GM18520 (cell line): ENCODE measurements around the gene CISD1.
A peak's percentile ranks its signal among the peaks of the same experiment; 100 is the strongest.

Source experiments
- ATAC-seq: cut with Tn5 transposase; IDR thresholded peaks from one replicate; pipeline ENCODE4 v1.9.1; 2021; ENCODE audit not compliant: unreplicated experiment

CISD1 gene

GRCh38 chr10:58265249-58265648 lies 3.7 kb upstream of the CISD1 start:
- ATAC-seq = no peak

GRCh38 chr10:58266003-58266825 lies 2.7 kb upstream of the CISD1 start:
- ATAC-seq = peak; percentile 22

DNA sequence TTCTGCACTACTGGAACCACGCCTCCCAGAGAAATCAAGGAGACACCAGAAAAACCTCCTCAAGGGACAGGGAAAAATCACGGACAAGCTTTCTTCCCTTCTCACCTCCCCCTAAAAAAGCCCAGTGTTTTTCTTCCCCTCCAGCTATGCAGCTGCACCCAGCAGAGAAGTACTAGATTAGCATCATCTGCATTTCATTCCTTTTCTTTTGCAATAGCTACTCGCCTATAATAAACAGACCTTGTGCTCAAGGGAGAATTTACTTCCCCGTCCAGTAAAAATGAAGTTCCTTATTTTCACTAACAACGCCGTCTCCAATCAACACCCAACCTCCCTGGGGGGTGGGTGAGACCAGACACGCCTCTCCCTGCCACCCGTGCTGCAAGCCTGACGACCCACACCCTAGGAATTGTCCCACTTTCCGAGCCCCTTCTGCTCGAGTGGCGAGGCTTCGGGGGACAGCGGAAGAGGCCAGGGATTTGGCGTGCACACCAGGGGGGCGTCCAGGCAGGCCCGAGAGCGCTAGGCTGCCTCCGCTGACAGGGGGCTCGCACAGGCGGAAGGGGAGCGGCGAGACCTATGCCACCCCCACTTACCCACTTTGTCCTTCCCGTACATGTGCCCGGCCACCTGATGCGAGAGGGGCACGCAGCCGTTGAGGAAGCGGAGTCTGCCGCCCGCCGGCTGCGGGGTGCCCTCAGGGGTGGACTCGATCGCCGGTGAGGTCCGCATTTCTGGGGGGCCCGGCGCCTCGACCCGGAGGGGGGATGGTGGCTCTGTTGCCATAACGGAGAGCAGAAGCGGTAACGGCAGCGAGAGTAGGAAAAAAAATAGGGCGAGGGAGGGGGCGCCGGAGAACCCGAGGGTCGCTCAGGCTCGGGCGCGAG lies 1.9 kb upstream of the CISD1 start:
- no peak for ATAC-seq

GRCh38 chr10:58267713-58268453 lies 1.1 kb upstream of the CISD1 start, which contains the start of gene IPMK:
Gene IPMK, minus strand, starts transcription at chr10:58267894. Its CDS starts 283 bp downstream, at chr10:58267611.
- peak; percentile 50 for ATAC-seq

- no peak for ATAC-seq
Observed at GRCh38 chr10:58268454-58268945, 462 bp upstream of the CISD1 start.

DNA sequence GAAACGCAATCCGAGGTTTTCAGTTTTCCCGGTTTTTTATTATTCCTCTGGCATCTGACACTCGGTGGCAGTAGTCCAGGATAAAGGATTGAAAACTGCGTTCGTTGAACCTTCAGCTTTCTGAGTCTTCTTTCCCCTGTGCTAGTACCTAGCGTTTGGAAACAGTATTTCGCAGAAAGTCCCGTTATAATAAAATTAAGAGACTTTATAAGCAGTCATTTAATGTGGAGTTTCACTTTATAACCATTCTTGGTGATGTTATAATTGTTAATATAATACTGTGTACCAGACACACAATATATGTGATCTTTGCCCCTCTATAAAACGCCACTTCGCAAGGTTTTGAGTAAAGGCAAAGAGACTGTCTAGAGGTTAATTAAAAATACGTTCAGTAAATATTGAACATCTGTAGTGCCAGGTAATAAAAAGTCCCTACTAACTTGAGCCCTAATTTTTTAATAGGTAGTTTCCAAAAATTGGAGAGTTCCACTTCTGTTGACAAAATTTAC lies 874 bp downstream of the CISD1 start:
- ATAC-seq = no peak

- ATAC-seq = no peak
Observed at GRCh38 chr10:58275261-58275660, 6.3 kb downstream of the CISD1 start.

GRCh38 chr10:58275908-58276307 lies 6.9 kb downstream of the CISD1 start:
- ATAC-seq = no peak

GRCh38 chr10:58278274-58278961 lies 9.5 kb downstream of the CISD1 start:
- ATAC-seq = no peak

DNA sequence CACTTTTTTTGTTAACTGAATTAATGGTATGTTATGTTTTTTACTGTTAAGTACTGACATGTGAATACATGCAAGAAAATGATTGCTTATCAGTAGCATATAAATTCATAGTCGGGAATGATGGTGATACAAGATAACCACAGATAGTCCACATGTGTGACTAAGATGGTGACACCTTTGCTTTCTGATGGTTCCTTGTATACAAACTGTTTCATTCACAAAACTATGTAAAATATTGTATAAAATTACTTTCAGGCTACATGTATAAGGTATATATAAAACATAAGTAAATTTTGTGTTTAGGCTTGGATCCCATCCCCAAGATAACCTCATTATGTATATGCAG lies 10.0 kb downstream of the CISD1 start:
- no peak for ATAC-seq

GRCh38 chr10:58280477-58280876 lies 11.5 kb downstream of the CISD1 start:
- no peak for ATAC-seq

DNA sequence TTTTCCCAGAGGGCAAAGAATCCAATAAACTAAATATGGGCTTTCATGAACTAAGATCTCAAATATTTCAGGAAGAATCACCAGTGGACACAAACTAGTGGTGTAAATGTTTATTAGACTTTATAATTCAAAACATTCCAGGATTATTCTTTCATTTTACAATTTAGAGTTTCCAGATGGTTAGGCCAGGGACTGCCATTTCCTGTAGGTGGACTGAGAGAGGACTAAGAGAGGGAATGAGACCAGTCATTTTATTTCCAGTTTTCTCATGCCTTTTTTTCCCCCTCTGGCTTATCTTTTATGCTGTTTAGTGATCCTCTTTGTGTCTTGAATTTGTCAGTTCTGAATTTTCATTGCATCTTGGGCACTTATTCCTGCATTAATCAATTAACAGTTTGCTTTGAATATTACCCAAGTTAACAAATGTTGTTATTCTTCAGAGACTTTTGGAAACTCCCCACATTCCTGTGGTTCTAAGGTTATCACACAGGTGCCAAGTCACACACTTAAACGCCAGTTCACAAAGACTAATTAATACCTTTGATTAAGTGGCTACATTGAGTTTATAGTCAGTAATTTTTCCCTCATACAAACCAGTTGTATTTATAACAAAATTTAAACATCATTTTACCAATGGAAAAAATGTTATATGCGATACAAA lies 12.3 kb downstream of the CISD1 start:
- no peak for ATAC-seq

DNA sequence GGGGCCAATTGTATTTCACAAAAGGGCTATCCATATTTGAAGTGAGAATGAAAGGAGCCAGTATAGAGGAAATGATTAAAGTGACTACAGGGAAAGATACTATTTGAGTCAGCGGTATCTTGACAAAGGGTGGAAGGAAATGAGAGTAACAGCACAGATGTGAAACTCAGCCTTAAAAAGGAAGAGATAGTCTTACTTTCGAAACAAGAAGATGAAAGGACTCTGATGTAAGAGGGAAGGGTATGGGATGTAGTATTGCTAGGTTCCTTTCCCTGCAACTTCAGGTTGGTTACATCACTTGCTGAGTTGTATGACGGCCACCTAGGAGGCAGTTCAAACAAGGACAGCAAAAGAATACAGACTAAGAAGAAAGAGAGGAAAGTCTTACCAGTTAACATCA lies 13.7 kb downstream of the CISD1 start:
- ATAC-seq = peak; percentile 98

DNA sequence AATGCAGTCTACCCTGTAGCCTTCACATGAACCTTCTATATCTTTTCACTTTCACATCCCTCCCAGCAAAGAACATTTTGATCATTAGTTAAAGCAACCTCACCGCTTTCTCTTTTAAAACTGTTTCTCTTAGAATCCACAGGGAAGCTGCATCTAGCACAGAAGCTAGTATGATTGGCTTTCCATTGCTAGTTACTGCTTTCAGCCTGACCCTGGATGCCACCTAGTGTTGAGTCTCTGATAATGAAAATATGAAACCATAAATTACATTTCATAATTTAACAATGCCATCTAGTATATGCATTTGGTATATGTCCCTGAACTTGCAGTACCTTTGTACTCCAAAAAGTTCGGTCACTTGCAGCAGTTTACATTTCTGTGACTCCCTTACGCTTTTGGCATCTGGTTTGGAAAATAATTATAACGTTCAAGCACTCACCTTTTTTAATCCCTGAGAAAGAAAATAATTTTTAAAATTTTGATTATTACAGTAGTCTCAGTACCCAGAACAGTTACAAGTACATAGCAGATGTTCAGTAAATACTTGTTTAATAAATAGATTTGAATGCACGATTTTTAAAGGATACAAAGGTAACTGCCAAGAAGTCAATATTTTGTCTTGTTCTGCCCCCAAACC lies 22.7 kb downstream of the CISD1 start:
- peak; percentile 81 for ATAC-seq

GRCh38 chr10:58293989-58294388 lies 25.0 kb downstream of the CISD1 start:
- ATAC-seq = no peak

DNA sequence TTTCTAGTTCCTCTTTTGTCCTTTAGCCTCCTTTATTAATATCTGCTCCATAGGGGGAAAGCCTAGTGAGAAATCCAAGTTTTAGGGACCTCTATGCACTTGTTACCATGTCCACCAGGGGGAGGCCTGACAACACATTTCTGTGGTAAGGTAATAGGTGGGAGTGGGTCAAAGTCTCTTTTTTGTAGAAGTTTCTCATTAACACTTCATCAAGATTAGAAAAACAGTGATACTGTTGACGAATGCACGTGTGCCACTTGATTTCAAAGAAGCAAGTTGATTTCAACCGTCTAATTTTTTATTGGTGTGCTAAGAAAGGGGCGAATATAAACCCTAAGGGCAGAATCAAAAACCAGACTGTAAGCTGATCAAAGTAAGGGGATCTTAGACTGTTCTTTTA lies 30.6 kb downstream of the CISD1 start:
- ATAC-seq = peak; percentile 76

DNA sequence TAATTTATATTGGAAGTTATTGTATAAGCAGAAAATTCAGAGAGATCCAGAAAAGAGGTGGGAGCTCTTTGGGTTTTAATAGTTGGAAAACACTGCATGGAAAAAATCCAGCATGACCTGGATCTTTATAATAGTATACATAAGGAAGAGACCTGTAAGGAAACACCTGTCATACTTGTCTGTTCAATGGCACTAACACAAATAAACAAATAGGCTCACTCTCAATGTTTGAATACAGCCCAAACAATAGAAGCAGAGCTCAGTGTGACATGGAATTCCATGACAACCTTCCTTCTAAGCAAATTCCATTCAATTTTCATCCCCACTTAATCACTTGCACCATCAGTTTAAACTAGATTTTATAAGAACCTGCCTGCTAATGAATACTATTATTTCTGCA lies 31.7 kb downstream of the CISD1 start:
- ATAC-seq = no peak

GRCh38 chr10:58302254-58302653 lies 33.3 kb downstream of the CISD1 start:
- no peak for ATAC-seq

GRCh38 chr10:58304099-58304633 lies 35.2 kb downstream of the CISD1 start:
- ATAC-seq = no peak
